Suprapubic skin (tissue), 4 donors: Measurements from ENCODE around the gene TMEM184B.

Experiments used
- EP300 ChIP-seq: sonication (generic); formaldehyde crosslinking; IDR thresholded peaks from one replicate; pipeline ENCODE4 v1.6.1; 2017; ENCODE audit warnings: antibody characterized with exemption
- POLR2A ChIP-seq, 2 donors: fragments of 450-650 bp; IDR thresholded peaks; one replicate each; pipeline ENCODE4 v1.6.1; 2017; ENCODE audit warnings: antibody characterized with exemption in 2 of 2, mild to moderate bottlenecking in 2 of 2, moderate library complexity in 2 of 2
- POLR2AphosphoS5 ChIP-seq, 3 donors: sonication (generic); formaldehyde crosslinking; IDR thresholded peaks; one replicate each; pipeline ENCODE4 v1.6.1; 2017; ENCODE audit warnings: antibody characterized with exemption in 3 of 3
- TF ChIP-seq, protein P1 (sequence below), 2 donors: fragments of 200-600 bp in 1 of 2; fragments of 450-650 bp in 1 of 2; sonication (generic) in 1 of 2; IDR thresholded peaks; one replicate each; pipeline ENCODE4 v1.5.1; 2016 to 2019; ENCODE audit warnings: antibody characterized with exemption in 2 of 2, mild to moderate bottlenecking in 1 of 2, moderate library complexity in 1 of 2

GRCh38 chr22:38315823-38316363, 43.1 kb upstream of the TMEM184B start:
- TF ChIP-seq POLR2AphosphoS5 (IDR thresholded peaks at IDR 0.05), result no peak
- TF ChIP-seq, protein P1, sequence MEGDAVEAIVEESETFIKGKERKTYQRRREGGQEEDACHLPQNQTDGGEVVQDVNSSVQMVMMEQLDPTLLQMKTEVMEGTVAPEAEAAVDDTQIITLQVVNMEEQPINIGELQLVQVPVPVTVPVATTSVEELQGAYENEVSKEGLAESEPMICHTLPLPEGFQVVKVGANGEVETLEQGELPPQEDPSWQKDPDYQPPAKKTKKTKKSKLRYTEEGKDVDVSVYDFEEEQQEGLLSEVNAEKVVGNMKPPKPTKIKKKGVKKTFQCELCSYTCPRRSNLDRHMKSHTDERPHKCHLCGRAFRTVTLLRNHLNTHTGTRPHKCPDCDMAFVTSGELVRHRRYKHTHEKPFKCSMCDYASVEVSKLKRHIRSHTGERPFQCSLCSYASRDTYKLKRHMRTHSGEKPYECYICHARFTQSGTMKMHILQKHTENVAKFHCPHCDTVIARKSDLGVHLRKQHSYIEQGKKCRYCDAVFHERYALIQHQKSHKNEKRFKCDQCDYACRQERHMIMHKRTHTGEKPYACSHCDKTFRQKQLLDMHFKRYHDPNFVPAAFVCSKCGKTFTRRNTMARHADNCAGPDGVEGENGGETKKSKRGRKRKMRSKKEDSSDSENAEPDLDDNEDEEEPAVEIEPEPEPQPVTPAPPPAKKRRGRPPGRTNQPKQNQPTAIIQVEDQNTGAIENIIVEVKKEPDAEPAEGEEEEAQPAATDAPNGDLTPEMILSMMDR (IDR thresholded peaks at IDR 0.05), result no peak
- TF ChIP-seq POLR2A (IDR thresholded peaks at IDR 0.05), result no peak
- TF ChIP-seq EP300, result no peak
